GM18508 (cell line): ENCODE data around the gene GINS3.

Experiments
- ATAC-seq: cut with Tn5 transposase; IDR thresholded peaks from one replicate; pipeline ENCODE4 v1.9.1; 2021; ENCODE audit warnings: moderate number of reproducible peaks; ENCODE audit not compliant: insufficient read depth, unreplicated experiment

GINS3 gene

GRCh38 chr16:58392215-58393137 is at the start of gene GINS3:
Gene GINS3 (plus strand): TSS chr16:58392471. CDS start chr16:58392602, 131 bp downstream.
- peak; percentile 82 for ATAC-seq

GRCh38 chr16:58343562-58343961 is 48.7 kb upstream of the GINS3 start:
- no peak for ATAC-seq

GRCh38 chr16:58345574-58346354 is 46.5 kb upstream of the GINS3 start:
- no peak for ATAC-seq

GRCh38 chr16:58346831-58347371 is 45.4 kb upstream of the GINS3 start:
- no peak for ATAC-seq

GRCh38 chr16:58348986-58349385 is 43.3 kb upstream of the GINS3 start:
- no peak for ATAC-seq

- ATAC-seq = no peak
Measured at GRCh38 chr16:58352690-58353089, 39.6 kb upstream of the GINS3 start.

- no peak for ATAC-seq
Measured at GRCh38 chr16:58360041-58360634, 32.1 kb upstream of the GINS3 start.

GRCh38 chr16:58361726-58362125 is 30.5 kb upstream of the GINS3 start:
- no peak for ATAC-seq

GRCh38 chr16:58363746-58364393 is 28.4 kb upstream of the GINS3 start:
- no peak for ATAC-seq

- ATAC-seq = no peak
Measured at GRCh38 chr16:58365623-58366022, 26.6 kb upstream of the GINS3 start.

- no peak for ATAC-seq
Measured at GRCh38 chr16:58366247-58367031, 25.8 kb upstream of the GINS3 start.

- no peak for ATAC-seq
Measured at GRCh38 chr16:58367252-58367651, 25.0 kb upstream of the GINS3 start.

- ATAC-seq = no peak
Measured at GRCh38 chr16:58371841-58372240, 20.4 kb upstream of the GINS3 start.

GRCh38 chr16:58375386-58375785 is 16.9 kb upstream of the GINS3 start:
- ATAC-seq = no peak

GRCh38 chr16:58377932-58378331 is 14.3 kb upstream of the GINS3 start:
- no peak for ATAC-seq

- no peak for ATAC-seq
Measured at GRCh38 chr16:58378401-58378800, 13.9 kb upstream of the GINS3 start.

GRCh38 chr16:58379736-58380135 is 12.5 kb upstream of the GINS3 start:
- no peak for ATAC-seq

GRCh38 chr16:58381661-58382060 is 10.6 kb upstream of the GINS3 start:
- ATAC-seq = no peak

- ATAC-seq = no peak
Measured at GRCh38 chr16:58384437-58385055, 7.7 kb upstream of the GINS3 start.
